ENCODE measurements around the gene CLDN20. TPM values are rescaled to one million over a fixed set of nuclear protein-coding genes. Genes with fewer than 3 reads are reported as not detected.

The CLDN20 gene
- total RNA-seq, 1 experiment from 2014 or later: not detected

DNA sequence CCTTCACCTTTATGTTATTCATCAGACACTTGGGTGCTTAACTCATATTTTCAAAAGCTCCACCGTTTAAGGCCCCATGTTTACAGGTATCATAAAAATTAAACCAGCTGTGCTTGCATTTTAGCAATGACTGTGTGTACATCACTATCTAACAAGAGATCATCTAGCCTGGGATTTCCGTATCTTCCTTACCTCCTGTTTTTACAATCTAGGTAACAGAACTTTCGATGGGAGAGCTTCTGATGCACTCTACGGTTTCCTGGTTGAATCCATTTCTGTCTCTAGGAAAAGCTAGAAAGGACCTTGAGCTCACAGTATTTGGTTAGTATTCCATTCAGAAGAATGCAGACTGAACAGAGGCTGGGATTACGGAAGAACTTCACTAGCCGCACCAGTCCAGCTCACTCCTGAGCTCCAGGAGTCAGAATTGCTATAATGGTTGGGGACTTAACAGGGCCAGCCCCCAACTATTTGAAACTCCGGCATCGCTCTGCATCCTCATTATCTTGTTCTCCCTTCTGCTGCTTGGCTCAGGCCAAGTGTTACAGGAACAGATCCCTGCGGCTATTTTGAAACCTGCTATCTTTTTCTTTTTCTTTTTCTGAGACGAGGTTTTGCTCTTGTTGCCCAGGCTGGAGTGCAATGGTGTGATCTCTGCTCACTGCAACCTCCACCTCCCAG is 13.0 kb upstream of the CLDN20 start:
- H3K4me1 ChIP-seq (replicated peaks): peaks cover 24% of the 10 kb centered on the region
- H3K9me3 ChIP-seq (replicated peaks): 0 out of 2 replicates have a peak, but pooled peaks cover 3% of the 10 kb centered on the region
- H3K4me3 ChIP-seq: no peak overlapping the region
- no peaks in the 10 kb centered on the region for H3K27me3 ChIP-seq (replicated peaks)
- no peak overlapping the region for H3K27ac ChIP-seq
- peaks cover 96% of the 10 kb centered on the region for H3K36me3 ChIP-seq
- no peak for DNase-seq (ENCODE audit: low read depth in 1 of 2, low spot score in 2 of 2)

DNA sequence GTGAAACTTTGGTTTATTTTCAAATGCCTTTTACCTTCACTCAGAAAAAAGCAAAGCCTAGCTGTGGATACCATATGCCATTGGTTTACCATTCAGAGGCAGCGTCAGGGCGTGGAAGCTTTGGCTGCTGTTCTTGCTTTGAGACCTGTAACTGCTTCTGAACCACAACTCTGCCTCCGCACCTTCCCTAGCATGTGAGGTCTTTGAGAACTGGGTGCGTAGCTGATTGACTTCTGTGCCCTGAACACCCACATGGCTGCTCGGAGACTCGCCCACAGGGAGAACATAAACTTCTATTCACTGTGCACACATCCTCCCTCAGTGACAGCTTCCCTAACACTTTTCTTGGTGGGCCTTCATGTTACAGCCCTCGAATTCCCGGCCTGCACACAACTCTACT is 11.2 kb upstream of the CLDN20 start:
- Histone ChIP-seq H3K9me3 (replicated peaks) (no peaks in the 10 kb centered on the region), H3K36me3 (peaks cover 95% of the 10 kb centered on the region), H3K4me3 (no peak overlapping the region), H3K27ac (no peak overlapping the region), H3K27me3 (replicated peaks) (no peaks in the 10 kb centered on the region), H3K4me1 (replicated peaks) (peaks cover 13% of the 10 kb centered on the region)
- DNase-seq (ENCODE audit: low read depth in 1 of 2, low spot score in 2 of 2): no peak

DNA sequence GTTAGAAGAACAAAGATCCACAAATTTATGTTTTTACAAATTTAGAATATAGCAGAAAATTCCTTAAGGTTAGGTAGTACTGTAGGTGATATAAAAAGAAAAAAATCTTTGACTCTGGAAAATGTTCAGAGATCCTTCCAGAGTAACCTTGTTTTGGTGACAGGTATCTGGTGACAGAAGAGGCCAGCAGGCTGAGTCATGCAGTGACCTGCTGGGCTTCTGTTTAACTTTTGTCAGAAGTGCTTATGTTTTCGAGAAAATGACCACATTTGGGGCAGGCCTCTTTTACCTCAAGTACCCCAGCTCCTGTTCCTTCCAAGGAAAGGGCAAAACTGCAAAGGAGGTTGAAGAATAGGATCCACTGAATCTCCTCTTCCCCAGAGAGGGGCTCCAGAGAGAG is 10.5 kb upstream of the CLDN20 start:
- Histone ChIP-seq H3K4me1 (replicated peaks) (peaks cover 6% of the 10 kb centered on the region), H3K36me3 (peaks cover 95% of the 10 kb centered on the region), H3K27ac (no peak overlapping the region), H3K4me3 (no peak overlapping the region), H3K9me3 (replicated peaks) (no peaks in the 10 kb centered on the region), H3K27me3 (replicated peaks) (no peaks in the 10 kb centered on the region)
- DNase-seq (ENCODE audit: low read depth in 1 of 2, low spot score in 2 of 2): no peak

DNA sequence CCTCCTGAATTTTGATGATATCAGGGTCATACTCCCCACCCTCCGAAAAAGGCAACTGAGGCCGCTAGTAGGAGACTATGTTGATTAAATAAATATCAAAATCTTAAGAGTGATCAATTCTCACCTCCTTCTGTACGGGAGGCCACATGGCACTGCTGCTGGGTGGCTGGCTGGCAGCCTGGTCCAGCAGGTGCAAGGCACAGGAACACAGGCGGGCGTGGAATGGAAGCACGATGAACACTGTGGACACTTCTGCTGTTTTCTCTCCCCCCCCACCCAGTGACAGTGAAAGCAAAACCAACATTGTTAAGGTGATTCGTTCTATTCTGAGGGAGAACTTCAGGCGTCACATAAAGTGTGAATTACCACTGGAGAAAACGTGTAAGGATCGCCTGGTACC is 9.7 kb upstream of the CLDN20 start:
- Histone ChIP-seq H3K36me3 (peaks cover 95% of the 10 kb centered on the region), H3K27ac (no peak overlapping the region), H3K4me1 (replicated peaks) (0 out of 2 replicates have a peak, but pooled peaks cover 3% of the 10 kb centered on the region), H3K27me3 (replicated peaks) (no peaks in the 10 kb centered on the region), H3K9me3 (replicated peaks) (no peaks in the 10 kb centered on the region), H3K4me3 (no peak overlapping the region)
- DNase-seq (ENCODE audit: low read depth in 1 of 2, low spot score in 2 of 2): no peak

DNA sequence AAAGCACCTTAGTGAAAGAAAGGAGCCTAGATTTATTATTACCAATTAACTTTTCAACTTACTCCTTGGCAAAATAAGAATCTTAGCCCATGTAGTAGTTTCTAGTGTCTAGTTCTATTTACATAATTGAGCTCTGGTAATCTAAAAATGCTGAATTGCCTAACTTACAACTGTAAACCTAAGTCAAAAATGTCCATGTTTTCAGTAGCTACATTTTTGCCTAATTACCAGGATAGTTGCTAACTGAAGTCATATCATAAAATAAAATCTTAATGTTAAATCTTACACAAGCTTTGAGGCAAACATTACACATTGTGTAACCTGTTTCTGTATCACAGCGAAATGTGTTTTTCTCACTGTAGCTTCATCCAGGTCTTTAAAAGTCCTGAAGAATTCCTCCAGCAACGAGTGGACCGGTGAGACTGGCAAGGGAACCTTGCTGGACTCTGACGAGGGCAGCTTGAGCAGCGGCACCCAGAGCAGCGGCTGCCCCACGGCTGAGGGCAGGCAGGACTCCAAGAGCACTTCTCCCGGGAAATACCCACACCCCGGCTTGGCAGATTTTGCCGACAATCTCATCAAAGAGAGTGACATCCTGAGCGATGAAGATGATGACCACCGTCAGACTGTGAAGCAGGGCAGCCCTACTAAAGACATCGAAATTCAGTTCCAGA is 7.6 kb upstream of the CLDN20 start:
- Histone ChIP-seq H3K4me1 (replicated peaks) (0 out of 2 replicates have a peak, but pooled peaks cover 3% of the 10 kb centered on the region), H3K27me3 (replicated peaks) (no peaks in the 10 kb centered on the region), H3K36me3 (peaks cover 98% of the 10 kb centered on the region), H3K4me3 (no peak overlapping the region), H3K27ac (no peak overlapping the region), H3K9me3 (replicated peaks) (no peaks in the 10 kb centered on the region)
- no peak for DNase-seq (ENCODE audit: low read depth in 1 of 2, low spot score in 2 of 2)

DNA sequence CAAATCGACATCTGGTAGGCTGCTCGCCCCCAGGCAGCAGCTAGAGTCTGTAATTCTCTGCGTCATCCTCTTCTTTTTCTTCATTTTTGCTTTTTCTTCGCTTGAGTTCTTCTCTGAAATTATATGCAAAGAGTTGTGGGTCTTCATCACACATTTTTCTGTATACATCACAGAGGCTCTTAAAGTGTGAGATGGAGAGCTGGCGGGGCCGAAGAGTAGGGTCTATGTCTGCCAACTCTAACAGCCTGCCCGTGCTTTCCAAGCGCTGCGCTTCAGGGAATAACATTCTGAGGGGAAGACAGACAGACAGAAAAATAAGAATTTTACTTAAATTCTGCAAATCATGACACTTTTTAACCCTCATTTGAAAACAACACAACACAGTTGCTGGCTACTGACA is 6.0 kb upstream of the CLDN20 start:
- H3K27ac ChIP-seq: no peak overlapping the region

DNA sequence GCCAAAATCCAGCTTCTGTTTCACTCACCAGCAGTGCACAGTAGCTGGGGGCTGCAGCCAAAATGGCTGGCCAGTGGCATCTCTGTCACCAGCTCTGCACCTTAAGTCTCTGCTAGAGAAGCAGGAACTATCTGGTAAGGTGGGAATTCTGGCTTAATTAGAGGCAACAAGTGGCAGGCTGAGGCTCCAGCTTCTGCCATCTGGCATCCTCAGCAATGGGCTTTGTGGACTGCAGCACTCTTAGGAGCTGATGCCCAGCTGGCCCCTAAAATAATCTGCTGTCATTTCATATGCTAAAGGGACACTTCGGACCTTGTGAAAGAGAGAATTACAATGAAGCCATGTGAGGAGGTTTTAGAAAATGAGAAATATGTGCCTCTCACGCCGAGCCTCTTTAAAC is 4.6 kb upstream of the CLDN20 start:
- no peaks in the 10 kb centered on the region for H3K9me3 ChIP-seq (replicated peaks)
- H3K27me3 ChIP-seq (replicated peaks): no peaks in the 10 kb centered on the region
- H3K27ac ChIP-seq: no peak overlapping the region
- H3K36me3 ChIP-seq: peaks cover 86% of the 10 kb centered on the region
- H3K4me3 ChIP-seq: no peak overlapping the region
- H3K4me1 ChIP-seq (replicated peaks): no peaks in the 10 kb centered on the region
- DNase-seq (ENCODE audit: low read depth in 1 of 2, low spot score in 2 of 2): no peak

More for the DNA sequence above, 6.0 kb upstream of the CLDN20 start:
- Histone ChIP-seq H3K36me3 (peaks cover 90% of the 10 kb centered on the region), H3K4me1 (replicated peaks) (0 out of 2 replicates have a peak, but pooled peaks cover 3% of the 10 kb centered on the region), H3K27me3 (replicated peaks) (no peaks in the 10 kb centered on the region), H3K4me3 (no peak overlapping the region), H3K9me3 (replicated peaks) (no peaks in the 10 kb centered on the region)
- DNase-seq (ENCODE audit: low read depth in 1 of 2, low spot score in 2 of 2): no peak

DNA sequence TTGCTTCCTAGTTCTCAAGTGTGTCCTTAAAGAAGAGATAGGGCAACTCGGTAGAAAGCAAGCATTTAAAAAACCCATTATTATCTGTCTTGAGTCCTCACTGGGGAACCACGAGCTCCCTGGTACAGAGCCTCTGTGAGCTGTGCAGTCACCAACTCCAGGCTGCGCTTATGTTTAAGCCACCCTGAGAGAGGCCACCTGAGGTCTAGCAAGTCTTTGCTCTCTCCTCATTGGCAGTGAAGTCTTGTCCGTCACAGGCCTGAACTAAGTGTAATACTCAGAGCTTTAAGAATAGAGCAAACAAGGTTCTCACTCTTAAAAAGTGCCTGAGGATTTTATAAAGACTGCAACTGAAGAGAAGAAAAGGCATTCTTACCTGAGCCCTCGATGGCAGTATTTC is 3.9 kb upstream of the CLDN20 start:
- DNase-seq (ENCODE audit: low read depth in 1 of 2, low spot score in 2 of 2): no peak
- Histone ChIP-seq H3K27me3 (replicated peaks) (no peaks in the 10 kb centered on the region), H3K27ac (no peak overlapping the region), H3K4me1 (replicated peaks) (peaks cover 2% of the 10 kb centered on the region), H3K9me3 (replicated peaks) (no peaks in the 10 kb centered on the region), H3K4me3 (no peak overlapping the region), H3K36me3 (peaks cover 83% of the 10 kb centered on the region)

DNA sequence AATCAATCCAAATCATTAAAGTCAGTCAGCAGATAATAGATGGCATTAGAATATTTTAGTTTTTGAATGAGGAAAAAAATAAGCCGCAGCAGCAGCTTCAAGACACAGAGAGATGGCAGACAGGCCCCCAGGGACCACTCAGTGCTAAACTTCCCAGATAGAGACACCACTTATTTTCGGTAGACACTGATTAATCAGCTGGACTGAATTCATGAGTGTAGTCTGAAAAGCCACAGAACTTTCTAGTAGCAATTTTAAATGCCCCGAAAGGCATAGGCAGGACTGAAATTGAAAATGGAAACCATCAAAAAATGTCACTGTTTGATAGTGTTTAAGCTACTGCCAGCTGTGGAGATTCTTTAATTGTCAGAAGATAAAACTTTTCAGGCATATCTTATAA is 3.1 kb upstream of the CLDN20 start:
- no peaks in the 10 kb centered on the region for H3K9me3 ChIP-seq (replicated peaks)
- no peak for DNase-seq (ENCODE audit: low read depth in 1 of 2, low spot score in 2 of 2)
- H3K27ac ChIP-seq: no peak overlapping the region
- peaks cover 79% of the 10 kb centered on the region for H3K36me3 ChIP-seq
- H3K27me3 ChIP-seq (replicated peaks): no peaks in the 10 kb centered on the region
- peaks cover 6% of the 10 kb centered on the region for H3K4me1 ChIP-seq (replicated peaks)
- no peak overlapping the region for H3K4me3 ChIP-seq

DNA sequence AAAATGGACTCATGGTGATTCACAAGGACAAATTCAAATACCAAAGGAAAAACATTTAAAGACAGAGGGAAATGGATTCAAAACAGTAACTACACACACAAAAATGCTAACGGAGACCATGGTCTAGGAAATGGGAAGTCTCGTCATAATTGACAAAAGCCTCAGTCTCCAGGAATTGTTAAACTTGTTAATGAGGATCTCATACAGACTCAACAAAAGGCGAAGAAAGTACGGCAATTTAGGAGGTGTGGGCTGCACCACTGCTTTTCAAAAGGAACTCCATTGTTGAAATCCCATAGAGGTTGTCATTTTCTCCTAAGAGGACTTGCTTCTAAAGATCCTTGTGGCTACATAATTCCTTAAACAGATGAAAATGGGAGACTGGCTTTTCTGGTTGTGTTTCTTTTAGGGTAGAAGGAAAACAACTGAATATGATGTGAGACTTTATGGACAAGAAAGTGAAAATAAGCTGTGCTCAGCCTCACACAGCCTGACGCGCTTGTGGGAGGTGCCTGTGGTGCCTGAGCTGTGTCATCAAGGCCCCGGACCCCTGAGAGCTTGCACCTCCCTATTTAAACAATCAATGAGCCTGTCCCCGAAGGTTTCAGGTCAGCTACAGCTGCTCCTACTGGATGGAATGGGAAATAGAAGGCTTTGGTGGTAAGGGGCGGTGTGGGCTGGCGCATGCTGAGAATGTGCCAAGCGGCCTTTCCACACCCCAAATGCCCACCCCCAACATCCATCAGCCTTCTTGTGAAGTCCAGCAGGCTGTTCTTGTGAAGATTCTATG is 2.5 kb upstream of the CLDN20 start:
- no peaks in the 10 kb centered on the region for H3K9me3 ChIP-seq (replicated peaks)
- H3K4me1 ChIP-seq (replicated peaks): peaks cover 6% of the 10 kb centered on the region
- no peaks in the 10 kb centered on the region for H3K27me3 ChIP-seq (replicated peaks)
- no peak overlapping the region for H3K4me3 ChIP-seq
- peaks cover 76% of the 10 kb centered on the region for H3K36me3 ChIP-seq
- no peak overlapping the region for H3K27ac ChIP-seq
- DNase-seq (ENCODE audit: low read depth in 1 of 2, low spot score in 2 of 2): no peak

DNA sequence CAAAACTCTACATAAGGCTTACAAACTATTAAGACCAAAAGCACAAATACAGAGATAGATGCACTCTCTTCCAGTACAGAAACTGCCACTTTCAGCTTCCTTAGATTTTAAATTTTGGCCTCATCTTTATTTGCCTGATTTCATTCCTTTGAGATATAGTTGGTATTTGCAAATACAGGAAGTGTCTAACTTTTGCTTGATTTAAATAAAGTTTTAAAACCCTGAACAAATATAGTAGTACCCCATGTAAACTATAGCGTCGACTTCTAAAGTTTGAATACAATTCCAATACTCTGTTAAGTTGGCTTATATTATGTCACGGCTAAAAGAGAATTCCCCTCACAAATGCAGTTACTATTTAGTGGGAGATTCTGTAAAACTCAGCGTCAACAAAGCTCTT is 1.2 kb upstream of the CLDN20 start:
- H3K36me3 ChIP-seq: peaks cover 73% of the 10 kb centered on the region
- H3K9me3 ChIP-seq (replicated peaks): no peaks in the 10 kb centered on the region
- DNase-seq (ENCODE audit: low read depth in 1 of 2, low spot score in 2 of 2): no peak
- H3K27ac ChIP-seq: no peak overlapping the region
- no peak overlapping the region for H3K4me3 ChIP-seq
- H3K27me3 ChIP-seq (replicated peaks): no peaks in the 10 kb centered on the region
- H3K4me1 ChIP-seq (replicated peaks): peaks cover 6% of the 10 kb centered on the region

DNA sequence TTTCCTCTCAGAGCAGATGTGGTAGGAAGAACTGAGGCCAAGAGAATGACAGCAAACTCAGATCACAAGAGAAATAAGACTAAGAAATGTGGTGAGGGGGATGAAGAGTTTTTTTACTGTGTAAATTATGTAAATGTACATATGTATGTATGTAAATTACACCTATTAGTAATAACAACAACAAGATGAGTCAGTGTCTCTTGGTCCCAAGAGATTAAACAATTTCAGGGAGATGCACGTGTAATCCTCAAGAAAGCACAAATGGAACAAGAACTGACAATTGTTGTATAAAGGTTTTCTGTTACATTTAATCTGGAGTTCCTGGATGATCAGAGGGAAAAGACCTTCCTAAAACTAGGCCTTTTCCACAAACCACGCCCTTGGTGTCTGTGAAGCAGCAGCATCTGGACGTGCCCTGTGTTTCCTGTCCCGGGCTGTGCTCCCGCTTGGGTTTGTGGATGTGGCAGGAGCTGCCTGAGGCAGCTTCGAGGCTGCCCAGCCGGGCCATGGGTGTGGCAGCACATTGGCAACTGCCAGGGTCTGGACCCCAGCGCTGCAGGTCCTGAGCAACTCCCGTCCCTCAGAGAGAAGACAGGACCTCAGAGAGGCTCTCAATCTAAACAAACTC is 994 bp downstream of the CLDN20 start:
- Histone ChIP-seq H3K27ac (no peak overlapping the region), H3K4me3 (no peak overlapping the region), H3K36me3 (peaks cover 56% of the 10 kb centered on the region), H3K4me1 (replicated peaks) (peaks cover 13% of the 10 kb centered on the region), H3K27me3 (replicated peaks) (no peaks in the 10 kb centered on the region), H3K9me3 (replicated peaks) (no peaks in the 10 kb centered on the region)
- DNase-seq (ENCODE audit: low read depth in 1 of 2, low spot score in 2 of 2): no peak

DNA sequence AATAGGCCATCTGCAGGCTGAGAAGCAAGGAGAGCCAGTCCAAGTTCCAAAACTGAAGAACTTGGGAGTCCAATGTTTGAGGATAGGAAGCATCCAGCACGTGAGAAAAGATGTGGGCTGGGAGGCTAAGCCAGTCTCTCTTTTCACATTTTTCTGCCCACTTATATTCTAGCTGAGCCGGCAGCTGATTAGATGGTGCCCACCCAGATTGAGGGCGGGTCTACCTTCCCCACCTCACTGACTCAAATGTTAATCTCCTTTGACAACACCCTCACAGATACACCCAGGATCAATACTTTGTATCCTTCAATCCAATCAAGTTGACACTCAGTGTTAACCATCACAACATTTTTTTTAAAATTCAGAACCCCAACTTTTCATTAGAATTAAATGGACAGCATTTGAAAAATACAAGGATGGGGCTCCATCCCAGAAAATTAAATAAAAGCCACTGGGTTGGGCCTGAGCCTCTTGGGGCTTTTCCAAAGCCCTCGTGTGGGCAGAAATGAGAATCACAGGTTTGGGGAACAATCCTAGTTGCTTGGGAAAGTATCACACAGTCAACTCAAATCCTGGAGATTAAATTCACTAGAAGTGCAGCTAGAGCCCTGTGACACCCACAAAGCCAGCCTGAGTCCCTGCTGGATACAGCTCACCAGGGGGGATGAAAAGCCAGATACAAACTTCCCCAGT is 2.2 kb downstream of the CLDN20 start:
- DNase-seq (ENCODE audit: low read depth in 1 of 2, low spot score in 2 of 2): no peak
- Histone ChIP-seq H3K36me3 (peaks cover 45% of the 10 kb centered on the region), H3K4me3 (no peak overlapping the region), H3K27me3 (replicated peaks) (no peaks in the 10 kb centered on the region), H3K9me3 (replicated peaks) (no peaks in the 10 kb centered on the region), H3K27ac (no peak overlapping the region), H3K4me1 (replicated peaks) (peaks cover 13% of the 10 kb centered on the region)
